Astrocyte (in vitro differentiated cells and primary cell): ENCODE measurements around the gene NDUFA8. TPM values are rescaled to one million over a fixed set of nuclear protein-coding genes. Genes with fewer than 3 reads are reported as not detected.

ENCODE experiments used
- DNase-seq: peaks from one replicate; pipeline ENCODE4 v3.0.0-alpha.2; 2010; ENCODE audit warnings: low read depth
- FAIRE-seq: peaks from 2 replicates; lab custom pipeline; 2011; peaks lifted over from hg19 to GRCh38; lab: Jason Lieb, UNC
- H2AFZ ChIP-seq: 2 replicates; pipeline ENCODE4 v1.6.0; 2012; ENCODE audit warnings: low read depth, low read length, inconsistent platforms
- H3K27ac ChIP-seq: 2 replicates; pipeline ENCODE4 v1.5.1; 2011; ENCODE audit warnings: low read depth, low read length, inconsistent platforms
- H3K27me3 ChIP-seq: 2 replicates; pipeline ENCODE4 v1.6.0; 2011; ENCODE audit warnings: low read length, inconsistent platforms; ENCODE audit not compliant: insufficient read depth
- H3K36me3 ChIP-seq: 2 replicates; pipeline ENCODE4 v1.5.1; 2011; ENCODE audit warnings: low read length, inconsistent platforms; ENCODE audit not compliant: insufficient read depth
- H3K4me1 ChIP-seq: 2 replicates; pipeline ENCODE4 v1.5.1; 2011; ENCODE audit warnings: low read length, inconsistent platforms; ENCODE audit not compliant: insufficient read depth
- H3K4me2 ChIP-seq: 2 replicates; pipeline ENCODE4 v1.6.0; 2012; ENCODE audit warnings: low read length, inconsistent platforms
- H3K4me3 ChIP-seq: 2 replicates; pipeline ENCODE4 v1.5.1; 2011; ENCODE audit warnings: low read depth, mild to moderate bottlenecking, low read length, inconsistent platforms; ENCODE audit not compliant: insufficient read depth
- H3K79me2 ChIP-seq: 2 replicates; pipeline ENCODE4 v1.6.0; 2012; ENCODE audit warnings: mild to moderate bottlenecking, low read length, inconsistent platforms; ENCODE audit not compliant: insufficient read depth
- H3K9ac ChIP-seq: 2 replicates; pipeline ENCODE4 v1.6.0; 2012; ENCODE audit warnings: mild to moderate bottlenecking, low read length, inconsistent platforms
- H3K9me3 ChIP-seq: 2 replicates; pipeline ENCODE4 v1.5.1; 2012; ENCODE audit warnings: low read depth, mild to moderate bottlenecking, low read length, inconsistent platforms; ENCODE audit not compliant: insufficient read depth
- H4K20me1 ChIP-seq: 2 replicates; pipeline ENCODE4 v1.6.0; 2012; ENCODE audit warnings: low read length, inconsistent platforms; ENCODE audit not compliant: insufficient read depth
- H3K27ac Mint-ChIP-seq: one replicate; pipeline ENCODE4 v1.8.0; 2021; ENCODE audit warnings: mild to moderate bottlenecking, mixed read lengths; ENCODE audit not compliant: unreplicated experiment
- H3K27me3 Mint-ChIP-seq: one replicate; pipeline ENCODE4 v1.8.0; 2021; ENCODE audit warnings: low read depth, mixed read lengths; ENCODE audit not compliant: unreplicated experiment
- H3K36me3 Mint-ChIP-seq: one replicate; pipeline ENCODE4 v1.8.0; 2021; ENCODE audit warnings: low read depth, mixed read lengths; ENCODE audit not compliant: unreplicated experiment
- H3K4me1 Mint-ChIP-seq: one replicate; pipeline ENCODE4 v1.8.0; 2021; ENCODE audit warnings: low read depth, mixed read lengths; ENCODE audit not compliant: unreplicated experiment
- H3K4me3 Mint-ChIP-seq: one replicate; pipeline ENCODE4 v1.8.0; 2021; ENCODE audit warnings: mild to moderate bottlenecking, moderate library complexity, mixed read lengths; ENCODE audit not compliant: unreplicated experiment
- H3K9me3 Mint-ChIP-seq: one replicate; pipeline ENCODE4 v1.8.0; 2021; ENCODE audit warnings: mild to moderate bottlenecking, mixed read lengths; ENCODE audit not compliant: unreplicated experiment
- EZH2 ChIP-seq: IDR thresholded peaks from 2 replicates; pipeline ENCODE4 v1.6.1; 2012; ENCODE audit warnings: mild to moderate bottlenecking, low read length, inconsistent platforms; ENCODE audit not compliant: insufficient read depth
- total RNA-seq: library from RNA; stranded (reverse); gene quantifications from 2 replicates; pipeline ENCODE4 v1.2.1, GENCODE V29; 2021
- TF ChIP-seq, protein P1 (sequence below): IDR thresholded peaks from 2 replicates; pipeline ENCODE4 v1.5.1; 2011; ENCODE audit warnings: low read depth, mild to moderate bottlenecking, inconsistent platforms, low read length, moderate library complexity; ENCODE audit not compliant: insufficient read depth

Gene NDUFA8
- total RNA-seq, 1 donor from 2014 or later: 52.3 TPM

DNA sequence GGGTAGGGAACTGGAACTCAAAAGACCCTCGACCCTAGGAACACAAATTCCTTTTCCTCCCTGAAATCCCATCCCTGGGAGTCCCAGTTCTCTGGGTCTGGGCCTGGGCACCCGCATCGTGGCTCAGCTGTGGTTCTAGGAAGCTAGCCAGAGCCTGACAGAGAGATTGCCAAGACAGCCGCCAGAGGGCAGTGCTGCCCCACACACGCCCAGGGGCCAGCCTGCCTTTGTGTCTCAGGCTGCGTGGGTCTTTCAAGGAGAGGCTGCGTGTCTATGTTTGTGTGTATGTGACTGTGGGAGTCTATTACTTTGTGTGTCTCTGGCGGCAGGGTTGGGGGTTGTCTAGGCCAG lies 34.4 kb downstream of the NDUFA8 start:
- Histone ChIP-seq H3K4me3 (no peak overlapping the region), H3K27ac (no peak overlapping the region), H3K4me2 (peak overlapping the region; percentile 91), H3K4me1 (peaks cover 18% of the 10 kb centered on the region), H3K79me2 (no peaks in the 10 kb centered on the region), H2AFZ (peak overlapping the region; percentile 70), H3K27me3 (peaks cover 3% of the 10 kb centered on the region), H3K9me3 (no peaks in the 10 kb centered on the region), H4K20me1 (no peaks in the 10 kb centered on the region), H3K9ac (peak overlapping the region; percentile 57), H3K36me3 (no peaks in the 10 kb centered on the region)
- FAIRE-seq (no peak), DNase-seq (peak; percentile 35)
- no peak for TF ChIP-seq EZH2
- TF ChIP-seq, protein P1, sequence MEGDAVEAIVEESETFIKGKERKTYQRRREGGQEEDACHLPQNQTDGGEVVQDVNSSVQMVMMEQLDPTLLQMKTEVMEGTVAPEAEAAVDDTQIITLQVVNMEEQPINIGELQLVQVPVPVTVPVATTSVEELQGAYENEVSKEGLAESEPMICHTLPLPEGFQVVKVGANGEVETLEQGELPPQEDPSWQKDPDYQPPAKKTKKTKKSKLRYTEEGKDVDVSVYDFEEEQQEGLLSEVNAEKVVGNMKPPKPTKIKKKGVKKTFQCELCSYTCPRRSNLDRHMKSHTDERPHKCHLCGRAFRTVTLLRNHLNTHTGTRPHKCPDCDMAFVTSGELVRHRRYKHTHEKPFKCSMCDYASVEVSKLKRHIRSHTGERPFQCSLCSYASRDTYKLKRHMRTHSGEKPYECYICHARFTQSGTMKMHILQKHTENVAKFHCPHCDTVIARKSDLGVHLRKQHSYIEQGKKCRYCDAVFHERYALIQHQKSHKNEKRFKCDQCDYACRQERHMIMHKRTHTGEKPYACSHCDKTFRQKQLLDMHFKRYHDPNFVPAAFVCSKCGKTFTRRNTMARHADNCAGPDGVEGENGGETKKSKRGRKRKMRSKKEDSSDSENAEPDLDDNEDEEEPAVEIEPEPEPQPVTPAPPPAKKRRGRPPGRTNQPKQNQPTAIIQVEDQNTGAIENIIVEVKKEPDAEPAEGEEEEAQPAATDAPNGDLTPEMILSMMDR: peak; percentile 89
- Mint-ChIP-seq H3K4me1 (peaks cover 10% of the 10 kb centered on the region), H3K36me3 (no peaks in the 10 kb centered on the region), H3K9me3 (no peaks in the 10 kb centered on the region), H3K4me3 (no peak overlapping the region), H3K27me3 (peaks cover 40% of the 10 kb centered on the region), H3K27ac (peak overlapping the region; percentile 36)

DNA sequence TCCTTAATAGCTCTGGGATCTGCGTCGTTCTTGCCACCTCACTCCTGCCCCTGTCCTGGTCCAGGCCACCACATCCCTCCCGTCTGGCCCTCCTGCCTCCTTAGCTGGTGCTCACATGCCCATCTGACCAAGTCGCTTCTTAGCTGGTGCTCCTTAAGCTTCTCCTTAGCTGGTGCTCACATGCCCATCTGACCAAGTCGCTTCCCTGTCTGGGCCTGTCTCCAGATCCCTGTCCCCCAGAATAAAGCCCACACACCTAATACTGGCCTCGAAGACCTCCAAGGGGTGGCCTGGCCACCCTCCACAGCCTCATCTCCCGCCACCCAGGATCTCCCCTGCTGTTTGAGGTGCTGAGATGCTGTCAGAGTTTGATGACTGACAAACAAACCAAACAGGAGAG lies 35.1 kb downstream of the NDUFA8 start:
- FAIRE-seq: no peak
- no peak for DNase-seq
- no peaks in the 10 kb centered on the region for H3K79me2 ChIP-seq
- H3K9ac ChIP-seq: no peak overlapping the region
- H3K4me3 Mint-ChIP-seq: no peak overlapping the region
- H3K27me3 ChIP-seq: peaks cover 3% of the 10 kb centered on the region
- no peak overlapping the region for H3K27ac Mint-ChIP-seq
- peaks cover 18% of the 10 kb centered on the region for H3K4me1 ChIP-seq
- no peak overlapping the region for H3K27ac ChIP-seq
- H3K4me1 Mint-ChIP-seq: peaks cover 10% of the 10 kb centered on the region
- peaks cover 39% of the 10 kb centered on the region for H3K27me3 Mint-ChIP-seq
- H2AFZ ChIP-seq: no peak overlapping the region
- H3K4me2 ChIP-seq: no peak overlapping the region
- no peaks in the 10 kb centered on the region for H3K9me3 Mint-ChIP-seq
- no peaks in the 10 kb centered on the region for H4K20me1 ChIP-seq
- TF ChIP-seq, protein P1: no peak
- no peaks in the 10 kb centered on the region for H3K36me3 Mint-ChIP-seq
- H3K36me3 ChIP-seq: no peaks in the 10 kb centered on the region
- H3K4me3 ChIP-seq: no peak overlapping the region
- no peaks in the 10 kb centered on the region for H3K9me3 ChIP-seq

DNA sequence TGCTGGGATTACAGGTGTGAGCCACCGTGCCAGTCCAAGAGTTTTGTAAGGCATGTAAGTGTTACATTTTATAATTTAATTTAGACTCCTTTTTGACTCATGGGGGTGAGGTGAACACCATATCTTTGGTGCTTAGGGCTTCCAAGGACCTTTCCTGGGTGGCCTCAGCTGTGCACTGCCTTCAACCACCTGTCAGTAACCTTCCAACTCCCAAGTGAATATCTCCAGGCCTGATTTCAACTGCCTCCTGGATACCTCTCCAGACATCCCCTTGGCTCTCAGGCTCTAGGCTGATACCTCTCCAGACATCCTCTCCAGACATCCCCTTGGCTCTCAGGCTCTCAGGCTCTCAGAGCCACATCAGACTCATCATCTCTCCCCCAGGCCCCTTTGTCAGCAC lies 35.5 kb downstream of the NDUFA8 start:
- peaks cover 18% of the 10 kb centered on the region for H3K4me1 ChIP-seq
- TF ChIP-seq EZH2: no peak
- TF ChIP-seq, protein P1: no peak
- no peaks in the 10 kb centered on the region for H3K36me3 ChIP-seq
- no peaks in the 10 kb centered on the region for H4K20me1 ChIP-seq
- peaks cover 3% of the 10 kb centered on the region for H3K27me3 ChIP-seq
- H3K27ac ChIP-seq: no peak overlapping the region
- no peak overlapping the region for H3K4me2 ChIP-seq
- H3K9me3 Mint-ChIP-seq: no peaks in the 10 kb centered on the region
- H3K9me3 ChIP-seq: no peaks in the 10 kb centered on the region
- peaks cover 10% of the 10 kb centered on the region for H3K4me1 Mint-ChIP-seq
- H2AFZ ChIP-seq: no peak overlapping the region
- no peak overlapping the region for H3K27ac Mint-ChIP-seq
- no peak for FAIRE-seq
- H3K4me3 Mint-ChIP-seq: no peak overlapping the region
- no peak overlapping the region for H3K4me3 ChIP-seq
- no peaks in the 10 kb centered on the region for H3K79me2 ChIP-seq
- no peak overlapping the region for H3K9ac ChIP-seq
- peaks cover 35% of the 10 kb centered on the region for H3K27me3 Mint-ChIP-seq
- no peak for DNase-seq
- H3K36me3 Mint-ChIP-seq: no peaks in the 10 kb centered on the region
